Measurements from ENCODE around the gene MAN1A1.

GRCh38 chr6:119182875-119183274, 166.7 kb downstream of the MAN1A1 start:
- TF ChIP-seq CTCF (IDR thresholded peaks at IDR 0.05) (no peak), POLR2A (IDR thresholded peaks at IDR 0.05) (no peak)
